Uterus (tissue), 4 donors: ENCODE measurements around the gene FSTL5. TPM values are rescaled to one million over a fixed set of nuclear protein-coding genes. Genes with fewer than 3 reads are reported as not detected.

Source experiments
- DNase-seq, 2 donors: peaks; one replicate each; pipeline ENCODE4 v3.0.0-alpha.2; 2019 to 2020
- H3K27ac ChIP-seq, 2 donors: fragments of 200-600 bp; sonication (generic); 1 replicate in 1 of 2; 2 replicates in 1 of 2; pipeline ENCODE4 v1.5.1; 2016 to 2018
- H3K27me3 ChIP-seq, 2 donors: fragments of 200-600 bp; sonication (generic); one replicate each; pipeline ENCODE4 v1.5.1; 2018 to 2019; ENCODE audit warnings: control low read depth in 1 of 2
- H3K36me3 ChIP-seq, 2 donors: fragments of 200-600 bp; sonication (generic); one replicate each; pipeline ENCODE4 v1.5.1; 2019; ENCODE audit warnings: control low read depth in 1 of 2
- H3K4me1 ChIP-seq, 2 donors: fragments of 200-600 bp; sonication (generic); one replicate each; pipeline ENCODE4 v1.5.1; 2018 to 2019; ENCODE audit warnings: control low read depth in 1 of 2
- H3K4me3 ChIP-seq, 2 donors: fragments of 200-600 bp; sonication (generic); 1 replicate in 1 of 2; 2 replicates in 1 of 2; pipeline ENCODE4 v1.5.1; 2018 to 2019; ENCODE audit warnings: mild to moderate bottlenecking in 1 of 2
- H3K9me3 ChIP-seq, 2 donors: fragments of 200-600 bp; sonication (generic); one replicate each; pipeline ENCODE4 v1.5.1; 2019; ENCODE audit warnings: control low read depth in 1 of 2
- POLR2A ChIP-seq, 2 donors: fragments of 450-650 bp; IDR thresholded peaks; one replicate each; pipeline ENCODE4 v1.6.1; 2016; ENCODE audit warnings: antibody characterized with exemption in 2 of 2, mild to moderate bottlenecking in 1 of 2, moderate library complexity in 1 of 2
- intact Hi-C: fragments of 100-400 bp; cut with DNase I; formaldehyde crosslinking; loops from one replicate; pipeline ENCODE4 v1.15.1; 2023; ENCODE audit warnings: low total_unique reads
- total RNA-seq, 4 donors: library from RNA; depleted of rRNA in 3 of 4; stranded (reverse); fragments of >200 nt in 3 of 4; gene quantifications; one replicate each; pipeline versions ENCODE4 v1.1.0 to v1.2.4, GENCODE V29; 2014 to 2023
- TF ChIP-seq, protein P1 (sequence below), 4 experiments: fragments of 200-600 bp in 2 of 4; fragments of 450-650 bp in 2 of 4; sonication (generic) in 2 of 4; IDR thresholded peaks; one replicate each; pipeline ENCODE4 v1.5.1; 2016 to 2019; ENCODE audit warnings: antibody characterized with exemption in 4 of 4, mild to moderate bottlenecking in 2 of 4, moderate library complexity in 1 of 4
- donor health status: DM: yes; HTN: yes; CAD: no.

FSTL5 gene
- total RNA-seq, 4 donors from 2014 or later, result 2.4 TPM; not detected in 3

DNA sequence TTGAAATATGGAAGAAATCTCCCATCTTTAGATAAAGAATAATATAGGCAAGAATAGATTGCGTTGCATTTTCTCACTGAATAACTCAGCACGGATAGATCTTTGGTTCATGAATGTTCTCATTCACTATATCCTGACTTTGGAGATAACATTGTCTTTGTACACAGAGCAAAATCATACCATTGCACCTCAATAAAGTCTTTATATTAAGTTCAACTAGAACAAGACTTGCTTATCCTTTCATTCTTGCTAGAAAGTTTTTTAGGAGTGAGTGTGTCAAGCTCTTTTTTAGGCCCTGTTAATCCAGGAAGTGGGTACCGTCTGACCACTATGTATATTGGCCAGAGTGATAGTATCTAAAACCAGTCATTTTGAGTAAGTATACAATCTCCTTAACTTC, 658.7 kb downstream of the FSTL5 start:
- TF ChIP-seq, protein P1, sequence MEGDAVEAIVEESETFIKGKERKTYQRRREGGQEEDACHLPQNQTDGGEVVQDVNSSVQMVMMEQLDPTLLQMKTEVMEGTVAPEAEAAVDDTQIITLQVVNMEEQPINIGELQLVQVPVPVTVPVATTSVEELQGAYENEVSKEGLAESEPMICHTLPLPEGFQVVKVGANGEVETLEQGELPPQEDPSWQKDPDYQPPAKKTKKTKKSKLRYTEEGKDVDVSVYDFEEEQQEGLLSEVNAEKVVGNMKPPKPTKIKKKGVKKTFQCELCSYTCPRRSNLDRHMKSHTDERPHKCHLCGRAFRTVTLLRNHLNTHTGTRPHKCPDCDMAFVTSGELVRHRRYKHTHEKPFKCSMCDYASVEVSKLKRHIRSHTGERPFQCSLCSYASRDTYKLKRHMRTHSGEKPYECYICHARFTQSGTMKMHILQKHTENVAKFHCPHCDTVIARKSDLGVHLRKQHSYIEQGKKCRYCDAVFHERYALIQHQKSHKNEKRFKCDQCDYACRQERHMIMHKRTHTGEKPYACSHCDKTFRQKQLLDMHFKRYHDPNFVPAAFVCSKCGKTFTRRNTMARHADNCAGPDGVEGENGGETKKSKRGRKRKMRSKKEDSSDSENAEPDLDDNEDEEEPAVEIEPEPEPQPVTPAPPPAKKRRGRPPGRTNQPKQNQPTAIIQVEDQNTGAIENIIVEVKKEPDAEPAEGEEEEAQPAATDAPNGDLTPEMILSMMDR (IDR thresholded peaks at IDR 0.05), result no peak
- no peak for TF ChIP-seq POLR2A (IDR thresholded peaks at IDR 0.05)

DNA sequence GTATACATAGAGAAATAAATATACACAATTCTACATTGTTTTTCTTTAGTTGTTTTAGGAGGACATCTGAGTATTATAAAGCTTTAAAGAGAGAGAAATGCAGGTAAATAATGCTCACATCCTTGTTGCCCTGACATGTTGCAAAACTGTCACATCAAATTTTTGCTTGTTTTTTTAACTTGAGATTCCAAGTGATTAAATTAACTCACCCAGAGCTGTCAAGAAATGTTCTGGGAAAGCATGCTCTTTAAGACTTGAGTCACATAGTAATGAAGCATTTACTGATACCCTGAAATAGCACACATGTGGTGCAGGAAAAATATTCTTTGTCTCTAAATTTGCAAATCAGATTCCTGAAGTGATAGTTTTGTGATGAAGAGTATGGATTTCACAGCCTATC, 665.6 kb downstream of the FSTL5 start:
- H3K27ac ChIP-seq, result no peak overlapping the region
- no peaks in the 10 kb centered on the region for H3K36me3 ChIP-seq
- H3K9me3 ChIP-seq, result no peaks in the 10 kb centered on the region
- no peaks in the 10 kb centered on the region for H3K27me3 ChIP-seq
- intact Hi-C loops, result no loop called here
- H3K4me1 ChIP-seq, result no peaks in the 10 kb centered on the region
- H3K4me3 ChIP-seq, result no peak overlapping the region
- DNase-seq, result no peak
- no peak for TF ChIP-seq POLR2A (IDR thresholded peaks at IDR 0.05)
- TF ChIP-seq, protein P1 (IDR thresholded peaks at IDR 0.05), result no peak

More for the DNA sequence above, 658.7 kb downstream of the FSTL5 start:
- Histone ChIP-seq H3K27ac (no peak overlapping the region), H3K27me3 (no peaks in the 10 kb centered on the region), H3K4me3 (no peak overlapping the region), H3K4me1 (no peaks in the 10 kb centered on the region), H3K9me3 (no peaks in the 10 kb centered on the region), H3K36me3 (no peaks in the 10 kb centered on the region)
- intact Hi-C loops, result no loop called here
- no peak for DNase-seq

DNA sequence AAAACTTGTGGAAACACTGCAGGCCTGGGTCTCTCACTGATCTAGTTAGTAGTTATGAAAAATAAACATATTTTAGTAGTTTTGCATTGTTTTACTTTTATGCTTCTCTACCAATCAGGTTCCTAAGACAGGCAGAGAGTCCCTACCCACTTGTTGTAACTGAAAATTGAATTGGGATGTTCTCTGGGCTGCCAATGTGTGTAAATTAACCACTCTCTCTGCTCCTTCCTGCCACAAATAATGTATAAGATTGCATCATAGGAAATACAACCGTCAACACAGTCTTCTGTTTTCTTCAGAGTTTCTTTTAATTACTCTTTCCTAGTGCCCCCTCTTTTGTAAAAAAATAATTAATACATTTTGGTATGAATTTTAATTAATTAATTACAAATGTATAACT, 677.3 kb downstream of the FSTL5 start:
- Histone ChIP-seq H3K27me3 (no peaks in the 10 kb centered on the region), H3K27ac (no peak overlapping the region), H3K4me3 (no peak overlapping the region), H3K9me3 (no peaks in the 10 kb centered on the region), H3K4me1 (no peaks in the 10 kb centered on the region), H3K36me3 (peaks cover 0 to 4% of the 10 kb centered on the region in 2 donors)
- intact Hi-C loops, result no loop called here
- TF ChIP-seq POLR2A (IDR thresholded peaks at IDR 0.05), result no peak
- TF ChIP-seq, protein P1 (IDR thresholded peaks at IDR 0.05), result no peak
- DNase-seq, result no peak

DNA sequence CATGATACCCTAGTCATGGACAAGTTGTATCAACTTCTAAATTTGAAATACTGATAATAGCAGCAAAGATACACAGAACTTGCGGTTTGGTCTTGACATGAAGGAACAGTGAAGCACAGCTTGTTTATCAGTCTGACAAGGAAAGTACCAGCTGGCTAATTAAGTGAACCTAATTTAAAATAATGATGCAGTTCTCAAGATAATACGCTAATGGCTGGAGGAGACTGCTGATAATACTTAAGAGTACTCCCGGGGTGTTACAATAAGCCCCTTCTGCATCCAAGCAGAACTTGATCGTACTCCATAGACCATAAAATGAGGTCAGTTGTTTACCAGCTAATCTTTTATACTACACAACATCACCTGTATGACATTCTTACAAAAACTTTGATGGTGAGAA, 697.5 kb downstream of the FSTL5 start:
- intact Hi-C loops, result no loop called here
- no peak overlapping the region for H3K4me3 ChIP-seq
- DNase-seq, result no peak
- H3K27me3 ChIP-seq, result no peaks in the 10 kb centered on the region
- H3K36me3 ChIP-seq, result no peaks in the 10 kb centered on the region
- no peak overlapping the region for H3K27ac ChIP-seq
- no peaks in the 10 kb centered on the region for H3K9me3 ChIP-seq
- no peaks in the 10 kb centered on the region for H3K4me1 ChIP-seq
- TF ChIP-seq POLR2A (IDR thresholded peaks at IDR 0.05), result no peak
- TF ChIP-seq, protein P1 (IDR thresholded peaks at IDR 0.05), result no peak

DNA sequence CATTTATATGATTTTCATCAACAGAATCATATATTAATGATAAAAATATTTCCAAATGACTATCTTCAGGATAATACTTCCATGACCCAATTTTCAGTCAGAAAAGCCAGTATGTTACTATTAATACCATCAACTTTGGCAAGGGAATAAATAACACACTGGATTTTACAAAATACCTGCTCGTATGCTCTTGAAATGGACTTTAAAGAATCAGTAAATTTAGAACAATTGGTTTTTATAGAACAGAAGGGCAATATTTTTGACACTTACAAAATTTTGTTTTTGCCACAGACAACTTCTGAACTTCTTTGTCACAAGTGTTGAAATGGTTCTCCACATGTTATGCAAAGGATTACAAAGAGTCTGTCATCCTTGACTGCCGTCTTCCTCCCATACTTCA, 700.4 kb downstream of the FSTL5 start:
- H3K36me3 ChIP-seq, result no peaks in the 10 kb centered on the region
- H3K27ac ChIP-seq, result no peak overlapping the region
- TF ChIP-seq, protein P1 (IDR thresholded peaks at IDR 0.05), result no peak
- TF ChIP-seq POLR2A (IDR thresholded peaks at IDR 0.05), result no peak
- H3K4me1 ChIP-seq, result no peaks in the 10 kb centered on the region
- no peak for DNase-seq
- no peaks in the 10 kb centered on the region for H3K27me3 ChIP-seq
- intact Hi-C loops, result no loop called here
- no peak overlapping the region for H3K4me3 ChIP-seq
- H3K9me3 ChIP-seq, result no peaks in the 10 kb centered on the region
